A549 treated with Hydrocortisone at 1 μM for 4 hours (cell line): ENCODE results near the gene KLHDC3. TPM values are rescaled to one million over a fixed set of nuclear protein-coding genes. Genes with fewer than 3 reads are reported as not detected.

Source experiments
- total RNA-seq: library from RNA; stranded (reverse); fragments of 200-300 nt; extraction: Qiagen RNA extraction; gene quantifications from 5 replicates; pipeline ENCODE4 v1.2.3, GENCODE V29; 2022

The KLHDC3 gene
- total RNA-seq = 27.1 to 27.9 TPM (median 27.6 TPM) in 5 replicates

GRCh38 chr6:43013843-43014433, at the start of gene KLHDC3, which contains the start of gene MEA1:
KLHDC3 (plus strand) TSS chr6:43014249; CDS start chr6:43017193, 2,944 bp downstream.
MEA1 (minus strand) TSS chr6:43013946; CDS start chr6:43013813, 133 bp downstream.

GRCh38 chr6:42978839-42979522, 35.1 kb upstream of the KLHDC3 start, which contains the start of gene PEX6:
PEX6 (minus strand) TSS chr6:42979181; CDS start chr6:42979150, 31 bp downstream.

GRCh38 chr6:42984001-42984923, 29.8 kb upstream of the KLHDC3 start, which contains the start of gene PPP2R5D:
PPP2R5D (plus strand) TSS chr6:42984570; CDS start chr6:42984678, 108 bp downstream.

GRCh38 chr6:43021270-43022047, 7.4 kb downstream of the KLHDC3 start, which contains the start of gene RRP36:
RRP36 (plus strand) TSS chr6:43021623; CDS start chr6:43021655, 32 bp downstream.

GRCh38 chr6:43053545-43054205, 39.6 kb downstream of the KLHDC3 start, which contains the start of gene CUL7:
CUL7 (minus strand) TSS chr6:43053851; CDS start chr6:43052788, 1,063 bp downstream.

GRCh38 chr6:43059168-43060033, 45.4 kb downstream of the KLHDC3 start, which contains the start of the genes KLC4 and MRPL2:
KLC4 (plus strand) TSS chr6:43059631; CDS start chr6:43061336, 1,705 bp downstream.
MRPL2 (minus strand) TSS chr6:43059434; CDS start chr6:43059381, 53 bp downstream.

Other genes starting within 250 kb of the KLHDC3 start
- 2.2 to 3.5 TPM (median 3.1 TPM) in 5 replicates for gene BICRAL, start 232.2 kb upstream of the KLHDC3 start, total RNA-seq
- gene RPL7L1, start 134.6 kb upstream of the KLHDC3 start, total RNA-seq = 61.3 to 99.1 TPM (median 63.8 TPM) in 5 replicates
- gene PTCRA, start 98.2 kb upstream of the KLHDC3 start, total RNA-seq = not detected in 5 replicates
- gene CNPY3, start 84.8 kb upstream of the KLHDC3 start, total RNA-seq = 36.4 to 43.0 TPM (median 40.4 TPM) in 5 replicates
- gene GNMT, start 53.5 kb upstream of the KLHDC3 start, total RNA-seq = 0.13 to 0.31 TPM (median 0.21 TPM) in 3 of 5 replicates, not detected in the others
- 7.8 to 9.7 TPM (median 9.0 TPM) in 5 replicates for gene PEX6, start 35.1 kb upstream of the KLHDC3 start, total RNA-seq
- gene PPP2R5D, start 29.7 kb upstream of the KLHDC3 start, total RNA-seq = 23.1 to 33.3 TPM (median 25.7 TPM) in 5 replicates
- 87.9 to 98.7 TPM (median 90.9 TPM) in 5 replicates for gene MEA1, start 303 bp upstream of the KLHDC3 start, total RNA-seq
- gene RRP36, start 7.4 kb downstream of the KLHDC3 start, total RNA-seq = 65.6 to 79.1 TPM (median 68.6 TPM) in 5 replicates
- gene CUL7, start 39.6 kb downstream of the KLHDC3 start, total RNA-seq = 6.5 to 8.8 TPM (median 7.8 TPM) in 5 replicates
- 52.9 to 63.2 TPM (median 55.8 TPM) in 5 replicates for gene MRPL2, start 45.2 kb downstream of the KLHDC3 start, total RNA-seq
- gene KLC4, start 45.4 kb downstream of the KLHDC3 start, total RNA-seq = 6.3 to 8.2 TPM (median 6.7 TPM) in 5 replicates
- gene PTK7, start 62.1 kb downstream of the KLHDC3 start, total RNA-seq = 3.9 to 5.1 TPM (median 4.6 TPM) in 5 replicates
- 13.9 to 17.0 TPM (median 15.7 TPM) in 5 replicates for gene SRF, start 157.0 kb downstream of the KLHDC3 start, total RNA-seq
- gene CUL9, start 167.9 kb downstream of the KLHDC3 start, total RNA-seq = 7.7 to 9.5 TPM (median 8.8 TPM) in 5 replicates
- 64.3 to 99.4 TPM (median 97.9 TPM) in 5 replicates for gene DNPH1, start 215.2 kb downstream of the KLHDC3 start, total RNA-seq
- gene TTBK1, start 229.2 kb downstream of the KLHDC3 start, total RNA-seq = 0.05 to 0.07 TPM (median 0.06 TPM) in 5 replicates